Stimulated activated CD4-positive, alpha-beta T cell treated with anti-CD3 and anti-CD28 coated beads, Interleukin-4, amount 100 ng/mL, for 4 hours (primary cell): ENCODE measurements around the gene ADAMTS17.

Source experiments
- DNase-seq, 2 experiments: peaks; one replicate each; pipeline ENCODE4 v3.0.0-alpha.2; 2020

ADAMTS17 gene

DNA sequence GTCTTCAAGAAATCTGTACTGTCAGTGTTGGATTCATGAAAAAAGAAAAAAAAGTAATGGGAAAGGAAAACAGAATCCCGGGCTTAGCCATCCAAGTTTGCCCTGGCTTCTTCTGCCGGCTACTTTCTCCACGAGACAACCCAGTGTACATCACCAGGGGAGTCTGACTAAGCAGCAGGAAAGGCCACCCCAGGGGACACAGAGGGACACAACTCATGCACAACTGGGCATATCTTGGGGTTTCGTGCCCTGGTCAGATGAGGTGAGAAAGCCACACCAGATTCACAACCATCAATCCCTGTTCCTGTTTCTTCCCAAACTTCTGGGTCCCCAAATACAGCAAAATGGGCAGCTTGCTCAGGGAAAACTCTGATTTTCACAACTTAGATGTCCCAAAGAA lies 33.2 kb downstream of the ADAMTS17 start:
- no peak for DNase-seq

DNA sequence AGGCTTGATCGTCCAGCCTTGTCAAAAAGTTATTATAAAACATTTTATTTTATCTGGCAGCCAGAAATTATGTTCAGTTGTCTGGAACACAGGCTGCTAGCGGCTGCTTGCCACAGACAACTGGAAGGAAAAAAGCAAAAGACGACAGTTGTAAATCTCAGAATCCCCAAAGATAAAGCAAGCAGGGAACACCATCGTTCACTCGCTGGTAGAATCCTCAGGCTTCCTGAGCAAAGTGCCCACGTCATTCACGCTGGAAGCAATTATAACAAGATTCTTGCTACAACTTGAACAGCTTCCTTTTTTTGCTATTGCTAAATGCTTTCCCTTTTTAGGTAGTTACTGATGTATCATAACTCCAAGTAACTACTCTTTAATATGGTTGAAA lies 33.6 kb downstream of the ADAMTS17 start:
- no peak for DNase-seq

DNA sequence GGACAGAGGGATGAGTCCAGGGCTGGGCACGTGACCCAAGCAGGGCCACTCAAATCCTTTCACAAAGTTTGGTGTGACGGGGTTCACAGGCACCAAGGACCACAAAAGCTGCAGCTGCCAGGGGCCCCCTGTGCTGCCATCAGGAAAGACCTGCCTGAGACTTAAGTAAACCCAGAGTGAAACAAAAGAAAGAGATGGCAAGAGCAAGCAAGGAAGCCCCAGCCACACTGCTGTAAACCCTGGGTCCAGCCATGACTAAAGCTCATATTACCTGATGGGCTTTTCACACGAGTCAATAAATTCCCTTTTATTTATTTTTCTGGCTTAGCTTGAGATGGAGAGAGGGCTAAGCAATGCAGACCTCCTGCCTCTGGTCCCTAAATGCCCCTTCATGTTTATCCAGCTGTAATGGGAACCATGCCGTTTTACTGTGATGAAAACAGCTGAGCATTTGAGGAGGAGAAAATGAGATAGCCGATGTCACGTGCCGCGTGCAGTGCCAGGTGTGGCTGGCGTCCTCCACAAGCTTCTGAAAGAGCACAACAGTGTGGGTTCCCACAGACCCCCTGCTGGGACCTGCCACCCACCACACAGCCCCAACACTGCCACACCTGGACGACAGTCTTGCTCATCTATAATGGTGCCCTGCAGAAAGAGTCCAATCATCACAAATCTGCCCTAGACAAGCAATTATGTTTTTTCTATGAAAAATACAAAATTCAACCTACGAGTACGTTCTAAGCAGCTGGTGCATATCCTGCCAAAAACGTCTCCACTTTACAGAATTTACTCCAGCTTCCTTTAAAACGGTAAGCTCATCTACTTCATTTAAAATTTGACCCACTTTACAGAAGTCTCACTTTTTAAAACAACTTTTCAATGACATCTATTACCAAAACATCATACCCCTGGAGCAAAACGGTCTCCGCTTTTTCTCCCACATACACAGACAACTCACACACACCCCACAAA lies 34.2 kb downstream of the ADAMTS17 start:
- DNase-seq = no peak

DNA sequence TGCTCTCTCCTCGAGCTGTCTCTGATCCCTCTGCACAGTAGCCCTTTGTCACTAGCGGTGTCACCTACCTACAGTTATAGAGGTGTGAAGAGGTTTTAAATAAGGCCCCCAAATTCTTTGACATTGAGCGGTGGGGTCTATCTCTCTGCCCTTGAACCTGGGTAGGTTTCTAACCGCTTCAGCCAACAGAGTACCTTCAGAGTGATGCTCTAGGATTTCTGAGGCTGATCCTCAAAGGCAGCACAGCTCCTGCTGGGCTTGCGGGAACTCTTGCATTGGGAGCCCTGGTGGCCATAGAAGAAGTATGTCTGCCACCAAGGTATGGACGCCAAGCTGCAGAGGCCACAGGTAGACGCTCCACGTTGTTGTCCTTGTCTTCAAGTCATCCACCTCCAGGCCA lies 35.7 kb downstream of the ADAMTS17 start:
- DNase-seq = no peak

DNA sequence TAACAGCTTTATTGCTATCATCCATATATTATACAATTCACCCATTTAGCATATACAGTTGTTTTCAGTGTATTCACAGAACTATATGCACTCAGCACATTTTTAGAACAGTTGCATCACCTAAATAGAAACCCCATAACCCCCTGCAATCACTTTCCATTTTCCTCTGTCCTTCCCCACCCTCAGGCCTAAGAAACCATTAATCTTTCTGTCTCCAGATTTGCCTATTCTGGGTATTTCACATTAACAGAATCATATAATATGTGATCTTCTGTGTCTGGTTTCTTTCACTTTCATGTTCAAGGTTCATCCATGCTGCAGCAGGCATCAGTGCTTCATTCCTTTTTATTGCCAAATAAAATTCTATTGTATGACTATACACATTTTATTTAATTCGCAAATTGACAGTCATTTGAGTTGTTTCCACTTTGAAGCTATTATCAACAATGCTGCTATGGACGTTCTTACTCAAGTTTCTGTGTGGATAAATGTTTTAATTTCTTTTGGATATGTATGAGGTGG lies 39.8 kb downstream of the ADAMTS17 start:
- DNase-seq = no peak

DNA sequence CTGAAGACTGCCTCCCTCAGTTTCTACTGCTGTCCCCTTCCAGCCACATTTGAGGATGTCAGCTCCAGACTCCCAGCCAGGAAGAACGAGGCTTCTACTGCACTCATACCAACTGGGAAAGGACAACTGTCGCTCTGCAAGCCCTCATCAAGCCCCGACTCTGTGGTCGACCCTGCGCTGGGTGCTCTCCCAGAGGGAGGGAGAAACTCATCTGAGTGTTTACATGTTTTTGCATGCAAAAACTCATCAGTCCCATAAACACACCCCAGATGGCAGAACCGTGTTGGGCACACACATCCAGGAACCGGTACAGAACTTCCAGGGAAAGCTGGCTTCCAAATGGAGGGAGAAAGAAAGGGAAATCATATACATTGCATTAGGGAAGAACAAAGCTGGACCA lies 43.5 kb downstream of the ADAMTS17 start:
- DNase-seq = no peak

DNA sequence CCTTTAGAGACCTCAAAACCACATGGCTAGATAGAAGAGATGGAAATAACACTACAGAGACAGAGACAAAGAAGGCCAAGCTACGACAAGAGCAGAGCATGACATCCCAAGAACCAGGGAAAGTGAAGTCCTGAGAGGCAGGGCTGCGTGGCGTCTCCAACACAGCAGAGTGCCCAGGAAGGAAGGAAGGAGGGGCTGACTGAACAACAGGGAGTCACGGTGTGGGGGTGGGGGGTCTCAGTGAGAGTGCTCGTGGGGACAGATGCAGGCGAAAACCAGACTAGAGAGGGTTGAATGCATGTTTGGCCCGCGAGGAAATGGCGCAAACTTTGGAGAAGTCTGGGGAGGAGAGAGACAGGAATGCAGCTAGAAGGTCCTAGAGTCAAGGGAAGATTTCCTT lies 44.0 kb downstream of the ADAMTS17 start:
- no peak for DNase-seq

DNA sequence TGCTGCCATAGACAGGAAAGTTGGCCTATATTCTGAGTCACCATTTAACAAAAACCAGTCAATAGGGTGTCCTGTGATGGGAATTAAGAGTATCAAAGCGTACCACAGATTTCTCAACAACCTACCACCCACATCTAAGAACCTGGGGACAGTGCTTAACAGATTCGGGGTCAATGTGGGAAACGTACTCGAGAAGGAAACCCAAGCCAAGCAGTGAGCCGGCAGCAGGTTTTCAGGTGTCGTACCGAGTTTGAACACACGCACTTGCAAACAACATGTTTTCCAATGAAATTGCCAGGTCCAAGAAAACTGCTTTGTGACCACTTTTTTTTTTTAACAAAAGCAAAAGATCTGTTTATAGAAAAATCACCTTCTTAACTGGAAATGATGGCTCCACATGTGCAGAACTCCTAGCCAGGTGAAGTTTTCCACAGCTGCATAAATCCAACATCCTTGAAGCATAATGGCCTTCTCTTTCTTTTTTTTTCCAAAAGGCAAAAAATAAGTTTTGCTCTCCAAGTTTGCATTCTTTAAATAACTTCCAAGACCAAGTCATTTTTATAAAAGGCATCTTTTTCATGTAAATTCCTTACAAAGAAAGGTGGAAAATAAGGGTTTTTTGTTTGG lies 45.7 kb downstream of the ADAMTS17 start:
- DNase-seq = no peak

DNA sequence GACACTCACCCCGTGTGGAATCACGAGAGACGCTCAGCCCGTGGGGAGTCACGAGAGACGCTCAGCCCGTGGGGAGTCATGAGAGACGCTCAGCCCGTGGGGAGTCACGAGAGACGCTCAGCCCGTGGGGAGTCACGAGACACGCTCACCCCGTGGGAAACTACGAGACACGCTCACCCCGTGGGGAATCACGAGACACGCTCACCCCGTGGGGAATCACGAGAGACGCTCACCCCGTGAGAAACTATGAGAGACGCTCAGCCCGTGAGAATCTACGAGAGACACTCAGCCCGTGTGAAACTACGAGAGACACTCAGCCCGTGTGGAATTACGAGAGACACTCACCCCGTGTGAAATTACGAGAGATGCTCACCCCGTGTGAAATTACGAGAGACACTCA lies 49.8 kb downstream of the ADAMTS17 start:
- DNase-seq = no peak

DNA sequence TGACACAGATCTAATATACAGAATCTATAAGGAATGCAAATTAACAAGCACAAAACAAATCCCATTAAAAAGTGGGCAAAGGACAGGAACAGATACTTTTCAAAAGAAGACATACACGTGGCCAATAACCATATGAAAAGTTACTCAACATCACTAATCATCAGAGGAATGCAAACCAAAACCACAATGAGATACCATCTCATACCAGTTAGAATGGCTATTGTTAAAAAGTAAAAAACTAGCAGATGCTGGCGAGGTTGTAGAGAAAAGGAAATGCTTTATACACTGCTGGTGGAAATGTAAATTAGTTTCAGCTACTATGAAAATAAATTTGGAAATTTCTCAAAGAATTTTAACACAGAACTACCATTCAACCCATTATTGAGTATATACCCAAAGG lies 50.7 kb downstream of the ADAMTS17 start:
- DNase-seq = no peak

DNA sequence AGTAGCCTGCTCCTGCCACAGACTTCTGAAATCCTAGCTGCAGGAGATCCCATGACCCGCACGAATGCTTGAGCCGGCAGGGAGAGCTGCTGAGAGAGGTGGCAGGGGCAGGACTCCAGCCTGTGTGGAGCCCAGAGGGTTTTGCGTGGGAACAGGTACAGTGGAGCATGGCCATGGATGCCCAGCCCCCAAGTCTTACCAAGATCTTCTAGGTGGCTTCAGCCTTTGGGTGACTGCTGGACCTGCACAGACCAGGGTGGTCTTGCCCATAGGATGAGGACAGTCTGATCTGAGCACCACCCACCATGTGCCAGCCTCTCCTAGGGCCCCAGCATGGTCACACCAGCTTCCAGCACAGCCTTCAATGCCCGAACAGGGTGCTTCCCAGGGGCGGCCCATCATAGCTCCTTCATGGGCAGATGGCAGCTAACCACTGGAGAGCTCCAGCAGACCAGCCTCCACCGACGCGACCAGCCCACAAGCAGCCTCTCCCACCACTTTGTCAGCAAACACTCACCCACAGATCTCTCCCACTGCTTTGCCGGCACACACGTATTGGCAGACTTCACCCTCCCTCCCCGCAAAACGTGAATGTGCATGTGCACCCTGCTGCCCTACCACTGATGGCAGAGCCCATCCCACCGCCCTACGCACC lies 56.0 kb downstream of the ADAMTS17 start:
- no peak for DNase-seq

DNA sequence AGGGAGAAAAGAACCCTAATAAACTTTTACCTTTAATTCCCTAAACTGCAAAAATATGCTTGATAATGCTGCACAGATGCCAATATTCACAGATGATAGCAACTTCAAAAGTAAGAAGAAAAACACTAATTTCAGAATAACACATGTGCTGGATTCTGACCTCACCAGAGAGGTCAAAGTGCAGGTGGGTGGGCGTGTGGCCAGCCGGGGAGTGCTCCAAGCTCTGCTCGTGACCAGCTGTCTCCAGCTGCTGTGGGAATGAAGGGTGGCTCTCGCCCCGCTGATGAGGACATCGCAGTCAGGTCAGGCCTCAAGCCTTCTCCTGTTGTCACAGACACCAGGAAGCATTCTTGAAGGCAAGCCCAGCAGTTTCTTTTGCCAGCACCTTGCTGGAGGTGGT lies 57.1 kb downstream of the ADAMTS17 start:
- no peak for DNase-seq

DNA sequence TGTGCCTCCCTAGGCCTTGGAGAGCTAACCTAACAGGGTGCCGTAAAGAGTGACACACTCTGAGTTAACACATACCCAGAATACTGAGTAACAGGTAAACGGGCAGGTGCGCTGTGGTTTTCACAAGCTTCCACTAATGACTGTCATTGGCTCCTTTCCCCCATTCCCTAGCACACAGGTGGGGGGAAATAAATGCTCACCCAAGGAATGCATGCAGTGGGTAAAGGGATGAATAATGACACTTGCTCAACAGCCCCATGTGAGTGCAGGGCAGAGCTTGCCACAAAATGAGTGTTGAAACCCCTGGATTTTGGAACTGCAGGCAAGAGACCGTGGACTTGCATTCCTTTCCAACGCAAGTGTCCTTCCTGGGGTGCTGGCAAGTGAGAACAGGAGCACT lies 57.6 kb downstream of the ADAMTS17 start:
- no peak for DNase-seq

DNA sequence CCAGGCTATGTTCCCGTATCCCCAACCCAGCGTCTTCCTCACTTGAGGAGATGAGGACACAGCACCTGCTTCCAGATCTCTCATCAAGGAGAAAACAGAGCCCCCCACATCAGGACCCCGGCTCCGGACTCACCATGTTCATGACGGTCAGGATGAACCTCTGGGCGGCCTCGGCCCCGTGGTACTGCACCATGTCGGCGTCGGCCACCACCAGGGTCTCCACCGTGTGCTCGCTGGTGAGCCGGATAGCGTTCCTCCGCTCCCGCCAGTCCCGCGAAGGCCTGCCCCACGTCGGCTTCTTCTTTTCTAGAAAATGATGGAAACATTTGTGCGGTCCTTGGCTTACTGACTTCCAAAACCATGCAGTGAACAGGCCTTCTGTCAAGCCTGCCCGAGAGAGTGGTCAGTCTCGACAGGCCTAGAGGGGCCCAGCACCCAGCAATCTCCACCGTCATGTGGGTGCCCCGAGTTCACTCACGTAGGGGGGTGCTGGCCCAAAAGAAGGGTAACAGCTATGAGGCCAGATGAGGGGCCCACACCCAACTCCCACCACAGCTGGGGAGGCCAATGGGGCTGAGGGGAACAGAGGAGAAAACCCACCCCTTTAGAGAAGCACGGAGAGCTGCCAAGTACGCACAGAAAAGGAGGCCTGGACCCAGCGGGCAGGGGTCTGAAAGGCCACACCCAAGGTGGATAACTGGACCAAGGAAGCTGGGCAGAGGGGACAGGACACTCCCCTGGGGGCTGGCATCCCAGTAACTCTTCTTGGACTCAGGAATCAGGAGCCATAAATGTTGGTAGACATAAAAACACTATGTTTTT lies 60.5 kb downstream of the ADAMTS17 start:
- no peak for DNase-seq

DNA sequence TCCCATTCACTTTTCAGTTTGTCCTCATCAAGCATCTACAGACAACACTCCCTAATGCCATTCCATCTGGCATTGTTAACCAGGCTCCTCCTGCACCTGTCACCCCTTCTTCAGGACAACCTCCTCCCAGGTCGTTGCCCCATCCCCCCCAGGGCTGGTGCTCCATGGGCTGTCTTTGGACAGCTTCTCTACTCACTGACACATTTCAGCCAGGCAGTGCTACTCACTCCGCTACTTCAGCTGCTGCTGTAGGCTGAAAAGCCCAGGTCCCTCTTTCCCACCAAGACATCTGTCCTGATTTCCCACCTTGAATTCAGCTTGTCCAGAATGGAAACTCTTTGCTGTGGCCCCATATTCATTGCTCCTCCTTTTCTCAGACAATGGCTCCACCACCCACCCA lies 61.9 kb downstream of the ADAMTS17 start:
- DNase-seq = no peak

DNA sequence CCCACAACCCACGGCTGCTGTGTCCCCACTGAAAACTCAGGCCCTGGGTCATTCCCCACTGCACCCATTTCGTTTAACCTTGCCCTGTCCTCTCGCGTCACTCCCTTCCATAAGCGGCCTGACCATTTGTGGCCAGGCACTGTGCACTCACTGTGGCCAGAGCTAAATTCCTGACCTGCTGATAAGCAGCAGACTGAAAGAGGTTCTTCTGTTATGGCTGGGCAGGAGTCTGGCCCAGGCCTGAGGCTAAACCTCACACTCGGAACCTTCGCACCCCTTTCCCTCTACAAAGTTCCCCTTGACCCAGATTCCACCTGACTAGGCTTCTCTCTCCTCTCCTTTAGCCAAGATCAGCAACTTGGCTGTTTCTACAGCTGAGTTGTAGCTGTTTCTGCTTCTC lies 62.3 kb downstream of the ADAMTS17 start:
- DNase-seq = no peak

DNA sequence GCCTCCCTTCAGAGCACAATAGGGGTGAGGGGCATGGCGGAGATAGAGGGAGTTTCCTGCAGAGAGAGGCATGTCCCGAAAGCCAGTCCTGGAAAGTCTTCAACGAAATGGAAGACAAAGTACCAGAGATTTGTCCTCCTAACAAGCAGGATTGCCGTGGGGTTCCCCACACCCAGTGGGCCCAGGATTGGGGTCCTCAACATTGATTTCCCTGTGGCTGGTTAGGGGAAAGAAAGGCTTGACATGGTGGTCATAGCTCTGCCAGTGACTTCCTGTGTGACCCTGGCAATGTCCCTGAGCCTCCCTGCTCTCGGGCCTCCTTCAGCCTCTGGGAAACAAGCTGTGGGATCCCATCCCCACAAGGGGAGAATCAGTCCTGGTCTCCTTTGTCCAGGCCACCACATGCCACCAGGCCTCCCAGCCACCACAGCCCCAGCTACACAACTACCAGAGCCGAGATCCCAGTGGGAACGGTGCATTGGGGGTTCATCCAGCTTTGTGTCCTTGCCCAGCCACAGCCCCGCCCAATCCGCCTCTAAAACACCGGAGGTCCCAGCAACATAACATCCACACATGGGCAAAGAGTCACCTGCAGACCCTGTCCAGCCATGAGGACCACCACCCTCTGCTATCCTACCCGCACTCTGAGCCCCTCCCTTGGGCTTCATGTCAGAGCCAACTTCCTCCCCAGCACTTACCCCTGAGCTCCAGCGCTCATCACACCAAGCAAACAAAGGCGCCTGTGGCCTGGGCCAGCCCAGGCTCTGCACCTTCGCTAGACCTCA lies 63.0 kb downstream of the ADAMTS17 start:
- DNase-seq = no peak

DNA sequence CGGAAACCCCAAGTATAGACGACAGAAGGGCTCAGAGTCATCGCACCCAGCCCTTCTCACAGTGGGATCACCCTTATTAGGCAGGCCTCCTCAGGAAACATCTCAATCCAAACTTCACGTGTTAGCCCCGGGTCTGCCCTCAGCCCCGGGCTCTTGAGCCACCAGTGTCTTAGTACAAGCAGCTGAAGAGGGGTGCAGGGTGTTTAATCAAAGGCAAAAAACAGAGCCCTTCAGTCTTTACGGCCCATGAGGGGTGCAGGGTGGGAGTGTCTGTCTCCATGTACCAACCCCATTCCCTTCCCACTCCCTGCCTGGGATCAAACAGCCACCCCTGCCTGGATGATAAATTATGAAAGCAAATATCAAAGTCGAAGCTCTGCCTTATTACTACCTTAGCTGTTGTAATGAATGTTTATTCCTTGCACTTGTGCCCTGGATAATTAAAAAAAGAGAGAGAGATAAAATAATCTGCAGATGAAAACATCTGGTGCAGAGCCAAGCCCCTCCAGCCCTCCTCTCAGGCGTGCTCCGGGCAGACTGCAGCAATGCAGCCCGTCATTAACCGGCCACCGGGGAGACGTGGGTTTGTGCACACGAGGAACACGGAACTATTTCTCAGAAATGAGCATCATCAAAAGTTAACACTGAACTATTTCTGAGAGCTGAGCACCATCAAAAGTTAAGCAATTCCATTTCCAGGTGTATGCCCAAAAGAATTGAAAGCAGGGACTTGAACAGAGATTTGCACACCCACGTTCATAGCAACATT lies 64.5 kb downstream of the ADAMTS17 start:
- DNase-seq = no peak

DNA sequence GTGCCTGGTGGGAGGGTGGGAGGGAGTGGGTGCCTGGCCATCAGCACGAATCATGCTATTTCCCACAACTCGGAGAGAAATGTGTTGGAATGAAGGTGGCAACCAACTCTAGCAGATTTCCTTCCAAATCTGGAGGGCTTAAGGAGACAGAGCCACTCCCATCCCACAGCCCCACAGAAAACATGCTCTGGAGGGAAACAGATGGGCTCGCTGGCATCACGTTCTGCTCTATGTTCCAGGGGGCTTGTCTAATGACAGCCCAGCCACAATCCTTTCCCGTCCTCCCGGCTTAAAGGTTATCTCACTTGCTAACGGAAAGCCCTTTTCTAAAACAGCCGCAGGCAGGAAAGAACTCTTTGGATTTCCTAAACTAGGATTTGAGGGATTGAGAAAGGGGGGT lies 65.3 kb downstream of the ADAMTS17 start:
- no peak for DNase-seq

DNA sequence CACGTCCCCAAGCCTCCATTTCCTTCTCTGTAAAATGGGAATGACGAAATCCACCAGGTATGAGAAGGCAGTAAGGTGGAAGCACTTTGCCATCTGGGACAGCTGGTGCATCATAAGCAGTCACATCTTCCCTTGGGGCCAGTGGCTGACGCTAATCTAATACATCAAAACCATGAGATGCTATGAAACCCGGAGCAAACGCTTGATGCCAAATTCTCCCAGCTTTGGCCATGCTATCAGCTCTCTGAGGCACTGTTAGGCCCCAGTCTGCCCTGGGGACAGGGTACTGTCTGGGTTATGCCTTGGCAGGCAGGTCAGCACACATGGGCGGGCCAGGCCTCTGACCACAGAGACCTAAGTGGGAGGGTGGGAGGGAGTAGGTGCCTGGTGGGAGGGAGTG lies 66.1 kb downstream of the ADAMTS17 start:
- DNase-seq = no peak

DNA sequence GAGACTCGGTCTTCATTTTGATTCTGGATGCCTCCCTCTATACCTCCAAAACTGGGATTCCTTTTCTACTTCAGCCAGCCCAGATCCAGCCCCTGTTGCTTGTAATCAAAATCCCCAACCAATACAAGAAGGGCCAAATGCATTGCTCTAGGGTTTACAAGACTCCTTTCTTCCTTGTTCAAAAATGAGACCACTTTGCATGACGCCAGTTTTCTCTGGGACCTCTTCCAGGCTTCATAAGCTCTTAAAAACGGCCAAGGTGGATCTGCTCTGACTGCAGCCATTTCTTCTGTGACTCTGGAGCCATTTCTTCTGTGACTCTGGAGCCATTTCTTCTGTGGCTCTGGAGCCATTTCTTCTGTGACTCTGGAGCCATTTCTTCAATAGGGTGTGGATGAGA lies 71.9 kb downstream of the ADAMTS17 start:
- no peak for DNase-seq
